HFFc6 (cell line): ENCODE results near the gene ZNF804B. TPM values are rescaled to one million over a fixed set of nuclear protein-coding genes. Genes with fewer than 3 reads are reported as not detected.

Experiments
- DNase-seq: peaks from one replicate; pipeline ENCODE4 v3.0.0-alpha.2; 2018
- H3K27ac Mint-ChIP-seq: 2 replicates; pipeline ENCODE4 v1.8.0; 2020; ENCODE audit warnings: mild to moderate bottlenecking, mixed read lengths
- H3K27me3 Mint-ChIP-seq: 2 replicates; pipeline ENCODE4 v1.8.0; 2021; ENCODE audit warnings: mild to moderate bottlenecking, moderate library complexity, mixed read lengths; ENCODE audit not compliant: insufficient read depth
- H3K36me3 Mint-ChIP-seq: 2 replicates; pipeline ENCODE4 v1.8.0; 2021; ENCODE audit warnings: low read depth, mixed read lengths
- H3K4me1 Mint-ChIP-seq: 2 replicates; pipeline ENCODE4 v1.8.0; 2020; ENCODE audit warnings: low read depth, mixed read lengths
- H3K4me3 Mint-ChIP-seq: 2 replicates; pipeline ENCODE4 v1.8.0; 2020; ENCODE audit warnings: mild to moderate bottlenecking, moderate library complexity, mixed read lengths
- H3K9me3 Mint-ChIP-seq: 2 replicates; pipeline ENCODE4 v1.8.0; 2020; ENCODE audit warnings: mild to moderate bottlenecking, mixed read lengths
- total RNA-seq, 6 experiments: library from RNA; stranded (reverse); fragmentation: NEBNext Ultra II Directional; extraction: Animal tissue kit (Norgen Biotek cat#: 25700); gene quantifications; 2 replicates in 1 of 6; 3 replicates in 5 of 6; pipeline ENCODE4 v1.2.3, GENCODE V29; 2021
- TF ChIP-seq, protein P1 (sequence below): fragments of 200-600 bp; sonication (generic); IDR thresholded peaks from 2 replicates; pipeline ENCODE4 v1.5.0; 2021; ENCODE audit warnings: antibody characterized with exemption, mild to moderate bottlenecking

ZNF804B gene
- total RNA-seq, 6 experiments from 2014 or later: not detected

DNA sequence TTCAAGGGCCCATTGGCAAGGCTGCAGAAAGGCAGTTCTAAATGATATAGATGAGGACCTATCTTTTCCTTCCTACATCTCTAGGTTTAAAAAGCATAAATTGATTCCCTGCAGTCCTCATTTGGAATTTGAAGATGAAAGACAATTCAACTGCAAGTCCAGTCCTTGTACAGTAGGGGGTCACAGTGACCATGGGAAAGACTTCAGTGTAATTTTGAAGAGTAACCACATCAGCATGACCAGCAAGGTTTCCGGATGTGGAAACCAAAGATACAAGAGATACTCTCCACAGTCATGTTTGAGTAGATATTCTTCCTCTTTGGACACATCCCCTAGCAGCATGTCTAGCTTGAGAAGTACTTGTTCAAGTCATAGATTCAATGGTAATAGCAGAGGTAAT, 575.3 kb downstream of the ZNF804B start:
- Mint-ChIP-seq H3K36me3 (no peaks in the 10 kb centered on the region), H3K27ac (no peak overlapping the region), H3K27me3 (no peaks in the 10 kb centered on the region), H3K4me1 (no peaks in the 10 kb centered on the region), H3K9me3 (peaks cover 48% of the 10 kb centered on the region), H3K4me3 (no peak overlapping the region)
- TF ChIP-seq, protein P1, sequence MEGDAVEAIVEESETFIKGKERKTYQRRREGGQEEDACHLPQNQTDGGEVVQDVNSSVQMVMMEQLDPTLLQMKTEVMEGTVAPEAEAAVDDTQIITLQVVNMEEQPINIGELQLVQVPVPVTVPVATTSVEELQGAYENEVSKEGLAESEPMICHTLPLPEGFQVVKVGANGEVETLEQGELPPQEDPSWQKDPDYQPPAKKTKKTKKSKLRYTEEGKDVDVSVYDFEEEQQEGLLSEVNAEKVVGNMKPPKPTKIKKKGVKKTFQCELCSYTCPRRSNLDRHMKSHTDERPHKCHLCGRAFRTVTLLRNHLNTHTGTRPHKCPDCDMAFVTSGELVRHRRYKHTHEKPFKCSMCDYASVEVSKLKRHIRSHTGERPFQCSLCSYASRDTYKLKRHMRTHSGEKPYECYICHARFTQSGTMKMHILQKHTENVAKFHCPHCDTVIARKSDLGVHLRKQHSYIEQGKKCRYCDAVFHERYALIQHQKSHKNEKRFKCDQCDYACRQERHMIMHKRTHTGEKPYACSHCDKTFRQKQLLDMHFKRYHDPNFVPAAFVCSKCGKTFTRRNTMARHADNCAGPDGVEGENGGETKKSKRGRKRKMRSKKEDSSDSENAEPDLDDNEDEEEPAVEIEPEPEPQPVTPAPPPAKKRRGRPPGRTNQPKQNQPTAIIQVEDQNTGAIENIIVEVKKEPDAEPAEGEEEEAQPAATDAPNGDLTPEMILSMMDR: no peak
- DNase-seq: no peak

DNA sequence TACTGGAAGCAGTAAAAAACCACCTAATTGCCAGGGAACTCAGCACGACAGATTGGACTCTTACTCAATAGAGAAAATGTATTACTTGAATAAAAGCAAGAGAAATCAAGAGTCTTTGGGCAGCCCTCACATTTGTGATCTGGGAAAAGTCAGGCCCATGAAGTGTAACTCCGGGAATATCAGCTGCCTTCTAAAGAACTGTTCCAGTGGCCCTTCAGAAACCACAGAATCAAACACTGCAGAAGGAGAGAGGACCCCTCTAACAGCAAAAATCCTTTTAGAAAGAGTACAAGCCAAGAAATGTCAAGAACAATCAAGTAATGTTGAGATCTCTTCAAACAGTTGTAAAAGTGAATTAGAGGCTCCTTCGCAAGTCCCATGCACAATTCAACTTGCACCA, 576.0 kb downstream of the ZNF804B start:
- Mint-ChIP-seq H3K27ac (no peak overlapping the region), H3K9me3 (peaks cover 48% of the 10 kb centered on the region), H3K27me3 (no peaks in the 10 kb centered on the region), H3K4me3 (no peak overlapping the region), H3K4me1 (no peaks in the 10 kb centered on the region), H3K36me3 (no peaks in the 10 kb centered on the region)
- no peak for DNase-seq
- TF ChIP-seq, protein P1: no peak

DNA sequence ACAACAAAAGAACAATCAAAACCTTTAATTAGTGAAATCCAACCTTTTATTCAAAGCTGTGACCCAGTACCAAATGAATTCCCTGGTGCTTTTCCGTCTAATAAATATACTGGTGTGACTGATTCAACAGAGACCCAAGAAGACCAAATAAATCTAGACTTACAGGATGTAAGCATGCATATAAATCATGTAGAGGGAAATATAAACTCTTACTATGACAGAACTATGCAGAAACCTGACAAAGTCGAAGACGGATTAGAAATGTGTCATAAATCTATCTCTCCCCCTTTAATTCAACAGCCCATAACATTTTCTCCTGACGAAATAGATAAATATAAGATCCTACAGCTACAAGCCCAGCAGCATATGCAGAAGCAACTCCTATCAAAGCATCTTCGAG, 576.6 kb downstream of the ZNF804B start:
- H3K4me3 Mint-ChIP-seq: no peak overlapping the region
- H3K27me3 Mint-ChIP-seq: no peaks in the 10 kb centered on the region
- peaks cover 48% of the 10 kb centered on the region for H3K9me3 Mint-ChIP-seq
- no peaks in the 10 kb centered on the region for H3K36me3 Mint-ChIP-seq
- H3K4me1 Mint-ChIP-seq: no peaks in the 10 kb centered on the region
- no peak for DNase-seq
- no peak overlapping the region for H3K27ac Mint-ChIP-seq
- TF ChIP-seq, protein P1: no peak

DNA sequence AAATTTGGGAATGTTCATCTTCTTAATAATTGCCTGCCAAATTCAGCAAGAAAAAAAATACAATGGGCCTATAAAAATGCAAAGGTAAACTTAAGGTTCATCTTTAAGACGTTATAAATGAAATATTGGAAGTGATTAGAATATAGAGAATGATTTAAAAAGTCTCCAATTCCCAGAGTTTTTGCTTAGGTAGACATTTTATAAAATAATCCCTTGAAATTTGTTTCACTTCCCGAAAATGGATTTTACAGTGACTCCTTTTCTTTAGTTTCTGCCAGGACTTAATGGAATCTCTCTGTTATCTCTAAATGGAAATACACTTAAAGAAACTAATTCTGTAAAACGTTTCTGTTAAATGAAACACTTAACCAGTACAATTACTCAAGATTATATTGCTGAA, 580.2 kb downstream of the ZNF804B start:
- Mint-ChIP-seq H3K4me1 (no peaks in the 10 kb centered on the region), H3K27ac (no peak overlapping the region), H3K9me3 (peaks cover 42% of the 10 kb centered on the region), H3K27me3 (no peaks in the 10 kb centered on the region), H3K4me3 (no peak overlapping the region), H3K36me3 (no peaks in the 10 kb centered on the region)
- TF ChIP-seq, protein P1: no peak
- DNase-seq: no peak

DNA sequence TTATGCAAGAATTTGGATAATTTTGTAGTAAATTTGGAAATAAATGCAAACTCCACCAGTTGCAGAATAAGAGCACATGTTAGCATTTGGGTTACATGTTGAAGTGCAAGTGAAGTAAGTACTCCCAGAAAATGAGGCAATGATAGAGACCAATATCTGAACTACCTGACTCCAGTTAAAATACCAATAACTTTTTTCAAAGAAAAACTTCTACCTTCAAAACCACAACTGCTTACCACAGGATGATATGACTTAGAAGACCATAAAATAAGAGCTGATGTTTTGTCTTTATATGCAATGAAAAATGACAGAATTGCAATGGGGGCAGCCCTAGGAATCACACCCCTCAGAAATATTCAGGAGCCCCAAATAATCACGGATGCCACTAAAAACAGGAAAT, 597.6 kb downstream of the ZNF804B start:
- no peak overlapping the region for H3K4me3 Mint-ChIP-seq
- peaks cover 1% of the 10 kb centered on the region; the same call in 1 of the 2 replicates for H3K27me3 Mint-ChIP-seq

More for the DNA sequence above, 597.6 kb downstream of the ZNF804B start:
- no peak for DNase-seq
- Mint-ChIP-seq H3K4me1 (no peaks in the 10 kb centered on the region), H3K36me3 (no peaks in the 10 kb centered on the region), H3K27ac (no peak overlapping the region), H3K9me3 (peaks cover 44% of the 10 kb centered on the region)
- TF ChIP-seq, protein P1: no peak
